SKM-1 treated with dmso at 0.1 percent for 144 hours (cell line): ENCODE results near the gene SPDYE2.
"Not testable (repeated sequence)": the region's sequence is repeated elsewhere in the genome, so short reads cannot be mapped to it uniquely, and the experiment has no call there.

Experiments used
- DNase-seq: peaks from one replicate; lab custom pipeline; 2025; ENCODE audit not compliant: unreplicated experiment; lab: John Stamatoyannopoulos, UW

SPDYE2 gene

DNA sequence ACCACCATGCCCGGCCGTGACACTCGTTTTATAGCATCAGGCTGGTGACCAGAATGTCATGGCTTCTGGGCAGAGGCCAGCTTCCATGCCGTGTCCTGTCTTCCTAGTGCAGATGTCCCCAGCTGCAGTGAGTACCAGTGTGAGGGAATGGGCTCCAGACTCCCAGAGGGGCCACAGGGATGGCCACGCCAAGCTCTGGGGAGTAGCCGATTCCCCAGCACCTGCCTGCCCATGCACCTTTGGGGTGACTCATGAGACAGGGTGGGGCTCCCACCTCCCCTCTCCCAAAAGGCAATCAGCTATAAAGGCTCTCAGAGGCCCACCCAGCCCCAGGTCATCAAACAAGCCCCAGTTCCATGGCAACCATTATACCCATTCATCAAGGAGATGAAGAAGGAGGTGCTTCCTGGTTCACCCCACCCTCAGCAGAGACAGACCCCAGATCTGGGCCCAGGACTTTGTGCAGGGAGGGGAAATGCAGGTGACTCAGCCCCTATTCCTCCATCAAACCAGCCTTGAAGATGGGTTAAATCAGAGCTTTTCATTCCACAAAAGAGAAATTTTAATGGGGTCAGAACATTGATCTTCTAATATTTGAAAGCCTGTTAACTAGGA, at the start of gene SPDYE2:
Gene SPDYE2 (plus strand): TSS at position 419 of the 615 bp plus-strand sequence. CDS start 2,030 bp downstream, outside the sequence.
- DNase-seq: not testable (repeated sequence)

DNA sequence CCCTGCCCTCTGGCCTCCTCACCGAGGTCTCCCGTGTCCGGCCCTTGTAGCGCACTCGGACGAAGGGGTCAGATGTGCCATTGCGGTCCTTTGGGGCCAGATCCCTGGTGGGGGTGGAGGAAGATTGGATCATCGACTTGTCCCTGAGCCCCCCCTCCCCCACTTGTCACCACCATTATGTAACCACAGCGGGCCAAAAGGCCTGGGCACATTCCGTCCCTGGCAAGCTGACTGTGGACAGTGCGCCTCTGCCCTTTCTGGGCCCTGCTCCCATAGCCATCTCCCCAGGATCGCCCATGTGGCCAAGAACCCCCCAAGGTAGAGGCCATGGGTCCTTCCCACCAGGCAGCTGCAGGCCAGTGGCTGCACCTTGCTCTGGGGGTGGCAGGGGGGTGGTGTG, 47.9 kb upstream of the SPDYE2 start:
- DNase-seq: not testable (repeated sequence)

DNA sequence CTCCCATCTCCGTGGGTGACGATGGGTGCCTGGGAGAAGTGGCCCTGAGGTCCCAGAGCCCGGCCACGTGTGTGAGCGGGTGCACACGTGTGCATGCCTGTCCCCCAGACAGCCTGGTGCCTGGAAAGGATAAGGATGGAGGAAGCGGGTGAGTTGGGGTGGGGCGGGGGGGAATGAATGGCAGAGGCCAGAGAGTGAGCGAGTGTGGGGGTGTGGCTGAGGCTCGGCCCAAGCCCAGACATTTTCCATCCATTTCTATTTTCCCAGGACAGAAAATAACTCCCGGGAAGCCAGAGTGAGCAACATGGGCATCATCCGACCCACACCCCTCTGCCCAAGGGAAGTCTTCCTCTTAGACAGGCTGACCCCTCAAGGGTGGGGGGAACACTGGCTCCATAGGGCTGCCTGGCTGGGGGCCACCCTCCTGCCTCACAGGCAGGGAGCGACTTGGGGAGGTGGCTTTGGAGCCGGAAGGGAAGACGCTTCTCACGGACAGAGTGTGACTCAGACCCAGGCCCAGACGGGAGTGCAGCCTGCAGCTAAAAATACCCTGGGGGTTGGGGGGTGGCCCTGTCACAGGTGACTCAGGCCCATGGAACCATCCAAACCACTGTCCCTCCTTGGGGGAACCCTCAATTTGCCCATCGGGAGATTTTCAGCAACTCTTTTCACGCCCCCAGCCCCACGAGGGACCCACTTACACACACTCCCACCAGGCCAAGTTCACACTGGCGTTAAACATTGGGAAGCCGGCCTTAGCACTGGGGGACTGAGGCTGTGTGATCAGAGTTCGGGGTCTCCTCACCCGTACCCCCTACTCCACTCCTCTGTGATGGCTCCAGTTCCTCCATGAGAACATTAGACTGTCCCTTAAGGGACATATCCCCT, 45.5 kb upstream of the SPDYE2 start:
- not testable (repeated sequence) for DNase-seq

DNA sequence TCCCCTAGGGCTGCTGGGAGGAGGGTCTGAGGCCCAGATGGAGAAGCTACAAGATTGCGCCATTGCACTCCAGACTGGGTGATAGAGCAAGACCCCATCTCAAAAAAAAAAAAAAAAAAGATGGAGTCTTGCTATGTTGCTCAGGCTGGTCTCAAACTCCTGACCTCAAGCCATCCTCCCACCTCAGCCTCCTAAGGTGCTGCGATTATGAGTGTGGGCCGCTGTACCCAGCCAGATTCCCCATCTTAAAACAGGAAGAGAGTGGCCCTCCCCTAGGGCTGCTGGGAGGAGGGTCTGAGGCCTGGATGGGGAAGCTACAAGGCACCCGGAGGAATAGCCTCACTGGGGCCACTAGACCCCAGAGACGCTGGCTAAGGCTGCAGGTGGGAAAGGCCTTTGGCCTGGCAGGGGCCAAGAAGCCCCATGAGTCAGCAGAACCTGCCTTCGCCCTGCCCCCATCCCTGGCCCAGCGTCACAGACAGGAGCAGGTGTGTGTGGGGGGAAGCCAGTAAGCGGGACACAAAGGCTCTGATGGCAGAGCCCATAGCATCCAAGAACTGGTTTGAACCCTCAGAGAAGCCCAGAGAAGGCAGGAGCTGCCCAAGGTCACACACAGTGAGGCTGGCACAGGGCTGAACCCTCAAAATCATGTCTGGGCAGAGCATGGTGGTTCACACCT, 43.5 kb upstream of the SPDYE2 start:
- DNase-seq: not testable (repeated sequence)

GRCh38 chr7:102510575-102510974, 40.5 kb upstream of the SPDYE2 start:
- not testable (repeated sequence) for DNase-seq

- not testable (repeated sequence) for DNase-seq
Measured at GRCh38 chr7:102511860-102512522, 39.0 kb upstream of the SPDYE2 start.

DNA sequence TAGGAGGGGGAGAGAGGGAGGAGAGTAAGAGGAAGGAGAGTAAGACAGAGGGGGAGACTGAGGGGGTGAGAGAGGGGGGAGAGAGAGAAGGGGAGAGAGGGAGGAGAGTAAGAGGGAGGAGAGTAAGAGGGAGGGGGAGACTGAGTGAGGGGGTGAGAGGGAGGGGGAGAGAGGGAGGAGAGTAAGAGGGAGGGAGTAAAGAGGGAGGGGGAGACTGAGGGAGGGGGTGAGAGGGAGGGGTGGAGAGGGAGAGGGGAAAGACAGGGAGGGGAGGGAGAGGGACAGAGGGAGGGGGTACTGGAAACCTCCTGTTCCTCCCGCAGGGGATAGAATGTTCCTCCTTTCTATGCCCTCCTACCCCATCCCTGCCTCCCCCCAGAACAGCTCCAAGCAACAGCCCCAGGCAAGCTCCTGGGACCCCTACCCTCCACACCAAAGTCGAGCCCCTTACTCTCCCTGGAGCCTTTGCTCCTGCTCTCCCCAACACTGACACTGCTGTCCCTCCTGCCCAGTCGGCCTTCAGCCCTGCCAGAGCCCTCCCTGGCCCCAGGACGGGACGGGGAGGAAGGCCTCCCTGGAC, 38.3 kb upstream of the SPDYE2 start:
- DNase-seq: not testable (repeated sequence)

GRCh38 chr7:102514881-102515721, 35.9 kb upstream of the SPDYE2 start:
- DNase-seq: not testable (repeated sequence)

DNA sequence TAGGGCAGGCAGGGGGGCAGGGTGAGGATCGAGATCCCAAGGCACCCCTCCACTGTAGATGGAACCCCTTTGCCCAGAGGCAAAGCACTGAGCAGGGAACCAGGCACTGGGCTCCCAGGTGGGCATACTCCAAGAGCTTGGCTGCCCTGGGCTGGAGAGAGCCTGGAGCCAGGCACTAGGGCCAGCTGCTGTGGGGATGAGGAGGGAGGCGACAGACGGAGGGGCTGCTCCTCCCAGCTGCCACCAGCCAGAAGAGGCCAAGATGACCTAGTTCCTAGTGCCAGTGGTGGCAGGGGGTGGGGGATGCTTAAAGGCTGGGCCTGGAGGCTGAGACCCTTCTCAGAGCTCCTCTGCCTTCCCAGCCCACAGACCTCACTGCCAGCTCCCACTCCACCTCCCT, 35.1 kb upstream of the SPDYE2 start:
- not testable (repeated sequence) for DNase-seq

DNA sequence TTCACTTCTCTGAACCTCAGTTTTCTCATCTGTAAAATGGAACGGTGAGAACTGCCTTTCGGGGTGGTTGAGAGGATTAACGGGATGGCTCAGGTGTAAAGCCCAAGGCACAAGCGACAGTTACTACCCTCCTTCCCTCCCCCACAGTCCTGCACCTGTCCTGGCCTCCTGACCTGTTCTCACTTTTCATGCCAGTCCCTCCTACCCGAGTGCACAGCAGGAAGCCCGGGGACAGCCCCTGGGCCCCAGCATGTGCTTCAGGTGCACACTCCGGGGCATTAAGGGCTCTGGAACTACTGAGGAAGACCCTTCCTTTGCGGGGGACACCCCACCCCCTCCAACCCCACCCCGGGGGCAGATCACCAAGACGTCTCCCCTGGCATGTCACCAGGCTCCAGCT, 34.1 kb upstream of the SPDYE2 start:
- DNase-seq: not testable (repeated sequence)

DNA sequence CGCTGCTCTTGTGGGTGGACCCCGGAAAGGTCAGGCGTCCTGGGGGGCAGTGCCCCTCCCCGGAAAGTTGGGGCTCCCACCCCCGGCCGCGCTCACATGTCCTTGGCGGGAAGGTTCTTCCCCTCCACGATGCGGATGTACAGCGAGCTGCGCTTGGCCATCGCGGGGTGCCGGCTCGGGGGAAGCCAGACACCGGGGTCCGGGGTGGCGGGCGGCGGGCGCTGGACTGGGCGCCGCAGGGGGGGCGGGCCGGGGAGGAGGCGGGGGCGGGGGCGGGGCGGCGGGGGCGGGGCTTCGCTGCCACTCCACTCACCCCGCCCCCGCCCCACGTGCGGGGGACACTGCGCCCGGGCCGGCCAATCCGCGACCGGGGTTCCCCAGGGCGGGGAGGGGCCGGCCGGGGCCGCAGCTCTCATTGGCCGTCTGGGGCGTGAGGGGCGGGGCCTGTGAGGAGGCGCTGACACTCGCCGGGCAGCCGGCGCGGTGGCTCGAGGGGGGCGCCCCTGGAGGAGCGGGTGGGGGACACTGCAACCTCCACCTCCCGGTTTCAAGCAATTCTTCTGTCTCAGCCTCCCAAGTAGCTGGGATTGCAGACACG, 33.4 kb upstream of the SPDYE2 start, which contains the start of gene RASA4B:
Gene RASA4B (minus strand): TSS at position 228 of the 598 bp plus-strand sequence. CDS start 67 bp downstream, at position 161.
- DNase-seq: not testable (repeated sequence)

GRCh38 chr7:102520797-102521196, 30.2 kb upstream of the SPDYE2 start:
- DNase-seq: not testable (repeated sequence)

DNA sequence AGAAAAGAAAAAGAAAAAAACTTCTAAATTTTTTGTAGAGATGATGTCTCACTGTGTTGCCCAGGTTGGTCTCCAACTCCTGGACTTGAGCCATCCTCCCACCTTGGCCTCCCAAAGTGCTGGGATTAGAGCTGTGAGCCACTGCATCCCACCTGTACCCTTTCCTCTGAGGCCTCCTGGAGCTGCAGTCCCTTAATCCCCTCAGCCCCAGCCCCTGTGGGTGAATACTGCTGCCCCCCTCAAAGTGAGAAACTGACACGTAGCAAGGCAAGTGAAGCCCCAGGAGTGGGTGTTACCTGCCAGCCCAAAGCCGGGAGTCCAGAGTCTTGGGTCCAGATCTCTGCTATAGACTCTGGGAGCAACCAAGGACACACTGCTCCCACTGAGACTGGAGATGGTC, 26.2 kb upstream of the SPDYE2 start:
- DNase-seq: not testable (repeated sequence)

DNA sequence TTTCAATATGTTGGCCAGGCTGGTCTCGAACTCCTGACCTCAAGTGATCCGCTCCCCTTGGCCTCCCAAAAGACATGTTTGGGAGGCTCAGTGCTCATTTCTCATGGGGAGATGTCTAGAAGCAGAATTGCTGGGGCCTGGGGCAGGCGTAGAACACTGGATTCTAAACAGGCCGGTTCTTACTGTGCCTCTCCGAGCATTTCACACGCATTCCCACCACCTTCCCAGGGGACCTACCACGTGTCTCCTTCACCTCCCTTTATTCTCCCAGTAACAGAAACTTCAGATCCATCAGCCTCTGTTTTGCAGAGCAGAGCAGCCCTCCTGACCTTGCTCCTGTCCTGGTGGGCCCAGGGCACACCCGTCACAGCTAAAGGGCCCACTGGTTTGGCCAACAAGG, 23.8 kb upstream of the SPDYE2 start:
- not testable (repeated sequence) for DNase-seq

DNA sequence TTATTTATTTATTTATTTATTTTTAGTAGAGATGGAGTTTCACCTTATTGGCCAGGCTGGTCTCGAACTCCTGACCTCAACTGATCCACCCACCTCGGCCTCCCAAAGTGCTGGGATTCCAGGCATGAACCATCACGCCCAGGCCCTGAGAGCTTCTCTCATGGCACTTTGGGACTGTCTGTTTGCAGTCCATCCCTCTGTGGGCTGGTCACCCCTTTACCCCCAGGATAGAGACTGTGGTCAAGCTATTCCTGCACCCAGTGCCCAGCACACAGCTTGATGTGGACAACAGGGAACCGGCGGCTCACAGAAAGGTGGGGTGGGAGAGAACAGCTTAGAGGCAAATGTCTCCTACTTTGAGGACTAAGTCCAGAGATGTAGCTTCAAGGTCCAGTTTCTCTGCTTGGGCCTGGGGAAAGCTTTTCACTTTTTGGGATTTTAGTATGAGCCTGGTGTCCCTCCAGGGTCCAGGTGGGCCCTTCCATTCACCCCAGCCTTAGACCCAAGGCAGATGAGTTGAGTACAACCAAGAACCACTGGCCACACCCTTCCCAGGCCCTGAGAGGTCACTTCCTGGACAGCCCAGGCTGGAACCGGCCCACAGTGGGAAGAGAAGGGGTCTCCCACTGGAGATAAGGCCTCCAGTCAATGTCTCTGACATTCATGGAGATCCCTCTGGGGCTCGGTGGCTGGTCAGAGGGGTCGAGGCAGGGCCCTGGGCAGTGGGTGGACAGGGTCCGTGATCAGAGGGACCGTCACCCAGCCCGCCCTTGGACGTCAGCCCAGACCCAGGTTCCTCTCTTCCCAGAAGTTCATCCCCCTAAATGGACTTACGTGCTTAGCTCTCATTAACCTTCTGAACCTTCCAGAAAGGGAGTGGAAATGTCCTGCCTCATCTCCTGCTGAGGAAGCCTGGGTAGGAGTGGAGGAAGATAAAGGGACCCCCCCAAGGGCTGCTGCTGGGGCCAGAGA, 22.9 kb upstream of the SPDYE2 start:
- DNase-seq: not testable (repeated sequence)

DNA sequence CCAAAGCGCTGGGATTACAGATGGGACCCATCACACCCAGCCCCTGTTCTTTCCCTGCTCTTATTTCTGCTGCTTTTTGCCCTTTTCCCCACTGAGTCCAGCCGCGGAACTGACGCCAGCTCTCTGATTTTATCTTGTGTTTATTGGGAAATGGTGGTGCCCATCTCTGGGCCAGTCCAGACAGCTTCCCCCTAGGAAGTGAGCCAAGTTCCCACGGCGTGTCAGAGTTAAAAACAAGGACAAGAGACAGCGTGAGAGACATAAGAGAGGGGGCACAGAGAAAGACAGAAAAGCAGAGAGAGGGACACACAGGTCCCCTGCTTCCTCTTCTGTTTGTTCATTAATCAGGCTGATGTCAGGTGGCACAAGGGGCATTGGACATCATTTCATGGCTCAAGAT, 19.4 kb upstream of the SPDYE2 start:
- DNase-seq: not testable (repeated sequence)

GRCh38 chr7:102532127-102532526, 18.9 kb upstream of the SPDYE2 start:
- not testable (repeated sequence) for DNase-seq

- not testable (repeated sequence) for DNase-seq
Measured at GRCh38 chr7:102535062-102535615, 15.9 kb upstream of the SPDYE2 start.
